Measurements from ENCODE around the gene DNAJC19. TPM values are rescaled to one million over a fixed set of nuclear protein-coding genes. Genes with fewer than 3 reads are reported as not detected.

Gene DNAJC19
- total RNA-seq, 1 donor from 2014 or later = 40.4 TPM

- Histone ChIP-seq H3K27ac (no peak overlapping the region), H3K27me3 (no peaks in the 10 kb centered on the region), H3K9me3 (no peaks in the 10 kb centered on the region), H3K4me3 (no peak overlapping the region), H3K36me3 (peaks cover 87% of the 10 kb centered on the region), H3K4me1 (no peaks in the 10 kb centered on the region)
- DNase-seq (no peak), ATAC-seq (no peak)
- intact Hi-C loops (cut with DNase I) = no loop called here
- no peak for TF ChIP-seq CTCF (IDR thresholded peaks at IDR 0.05)
These were observed 28.4 kb downstream of the DNAJC19 start for GRCh38 chr3:180961087-180961486.

GRCh38 chr3:180959691-180960090, 29.8 kb downstream of the DNAJC19 start:
- intact Hi-C loops (cut with DNase I) = no loop called here
- no peak for ATAC-seq
- Histone ChIP-seq H3K4me1 (no peaks in the 10 kb centered on the region), H3K27me3 (no peaks in the 10 kb centered on the region), H3K4me3 (no peak overlapping the region), H3K9me3 (no peaks in the 10 kb centered on the region), H3K27ac (no peak overlapping the region), H3K36me3 (peaks cover 93% of the 10 kb centered on the region)
- TF ChIP-seq CTCF (IDR thresholded peaks at IDR 0.05) = no peak
- no peak for DNase-seq

- TF ChIP-seq CTCF (IDR thresholded peaks at IDR 0.05) = no peak
- Histone ChIP-seq H3K4me3 (no peak overlapping the region), H3K9me3 (no peaks in the 10 kb centered on the region), H3K36me3 (peaks cover 57% of the 10 kb centered on the region), H3K4me1 (no peaks in the 10 kb centered on the region), H3K27ac (no peak overlapping the region), H3K27me3 (no peaks in the 10 kb centered on the region)
- intact Hi-C loops (cut with DNase I) = no loop called here
- DNase-seq = no peak
- ATAC-seq = no peak
These were observed 41.7 kb downstream of the DNAJC19 start for GRCh38 chr3:180947761-180948390.

- Histone ChIP-seq H3K27ac (no peak overlapping the region), H3K9me3 (no peaks in the 10 kb centered on the region), H3K4me1 (no peaks in the 10 kb centered on the region), H3K27me3 (no peaks in the 10 kb centered on the region), H3K36me3 (peaks cover 54% of the 10 kb centered on the region), H3K4me3 (no peak overlapping the region)
- no peak for ATAC-seq
- no peak for TF ChIP-seq CTCF (IDR thresholded peaks at IDR 0.05)
- no peak for DNase-seq
- intact Hi-C loops (cut with DNase I) = no loop called here
These were observed 48.7 kb downstream of the DNAJC19 start for GRCh38 chr3:180940826-180941225.

- intact Hi-C loops (cut with DNase I) = no loop called here
- H3K36me3 ChIP-seq = peaks cover 42% of the 10 kb centered on the region
- H3K9me3 ChIP-seq = no peaks in the 10 kb centered on the region
- no peak for DNase-seq
- H3K27ac ChIP-seq = no peak overlapping the region
- H3K27me3 ChIP-seq = no peaks in the 10 kb centered on the region
- no peaks in the 10 kb centered on the region for H3K4me1 ChIP-seq
- ATAC-seq = no peak
- TF ChIP-seq CTCF (IDR thresholded peaks at IDR 0.05) = no peak
- no peak overlapping the region for H3K4me3 ChIP-seq
These were observed 54.9 kb downstream of the DNAJC19 start for GRCh38 chr3:180934638-180935037.

Other genes with a start within 250 kb of the DNAJC19 start
- gene FXR1, start 77.1 kb downstream of the DNAJC19 start, total RNA-seq = 97.3 TPM

Measured in upper lobe of right lung (tissue), 1 donor.